CD14-positive monocyte (primary cell): ENCODE results near the gene MIOX. TPM values are rescaled to one million over a fixed set of nuclear protein-coding genes. Genes with fewer than 3 reads are reported as not detected.

ENCODE experiments used
- DNase-seq, 3 donors: peaks; one replicate each; pipeline ENCODE4 v3.0.0-alpha.2; 2011 to 2022
- H2AFZ ChIP-seq: 2 replicates; pipeline ENCODE4 v1.6.0; 2012; ENCODE audit warnings: mild to moderate bottlenecking, low read depth, low read length, inconsistent platforms; ENCODE audit not compliant: insufficient read depth, poor library complexity, severe bottlenecking
- H3K27ac ChIP-seq, 2 donors: 1 replicate in 1 of 2; 2 replicates in 1 of 2; pipeline ENCODE4 v1.5.1; 2012 to 2013; ENCODE audit warnings: low read length in 2 of 2, control low read depth in 1 of 2, inconsistent platforms in 1 of 2, low read depth in 1 of 2, mild to moderate bottlenecking in 1 of 2
- H3K27me3 ChIP-seq, 2 donors: one replicate each; pipeline versions ENCODE4 v1.6.0 to v1.6.1; 2011 to 2013; ENCODE audit warnings: low read length in 2 of 2; ENCODE audit not compliant: control insufficient read depth in 2 of 2, insufficient read depth in 2 of 2
- H3K36me3 ChIP-seq, 2 donors: replicated peaks in 1 of 2; 1 replicate in 1 of 2; 2 replicates in 1 of 2; pipeline versions ENCODE4 v1.5.1 to v1.6.1; 2012 to 2013; ENCODE audit warnings: low read length in 2 of 2, control low read depth in 1 of 2, inconsistent platforms in 1 of 2, mild to moderate bottlenecking in 1 of 2; ENCODE audit not compliant: insufficient read depth in 2 of 2, control insufficient read depth in 1 of 2
- H3K4me1 ChIP-seq, 2 donors: 1 replicate in 1 of 2; 2 replicates in 1 of 2; pipeline versions ENCODE4 v1.5.1 to v1.6.1; 2012 to 2013; ENCODE audit warnings: low read length in 2 of 2, control low read depth in 1 of 2, inconsistent platforms in 1 of 2, mild to moderate bottlenecking in 1 of 2, moderate library complexity in 1 of 2; ENCODE audit not compliant: insufficient read depth in 2 of 2, control insufficient read depth in 1 of 2
- H3K4me2 ChIP-seq: replicated peaks from 2 replicates; pipeline ENCODE3; 2012; ENCODE audit warnings: low read length, moderate library complexity, mild to moderate bottlenecking; ENCODE audit not compliant: poor library complexity, severe bottlenecking; ENCODE audit errors: extremely low read depth
- H3K4me3 ChIP-seq, 3 experiments: fragments of 200-600 bp in 1 of 3; sonication (generic) in 1 of 3; replicated peaks in 1 of 3; 1 replicate in 2 of 3; 2 replicates in 1 of 3; pipeline ENCODE4 v1.5.1; 2011 to 2013; ENCODE audit warnings: low read length in 3 of 3, mild to moderate bottlenecking in 3 of 3, control low read depth in 2 of 3, low read depth in 2 of 3, inconsistent platforms in 1 of 3, moderate library complexity in 1 of 3
- H3K79me2 ChIP-seq: 2 replicates; pipeline ENCODE4 v1.6.0; 2012; ENCODE audit warnings: mild to moderate bottlenecking, control low read depth, inconsistent platforms, low read length, moderate library complexity; ENCODE audit not compliant: insufficient read depth
- H3K9ac ChIP-seq: 2 replicates; pipeline ENCODE4 v1.6.0; 2017; ENCODE audit warnings: low read length, mild to moderate bottlenecking; ENCODE audit not compliant: insufficient read depth, poor library complexity, severe bottlenecking
- H3K9me3 ChIP-seq, 2 donors: replicated peaks in 1 of 2; 1 replicate in 1 of 2; 2 replicates in 1 of 2; pipeline versions ENCODE4 v1.5.1 to v1.6.1; 2012 to 2013; ENCODE audit warnings: low read length in 2 of 2, control low read depth in 1 of 2; ENCODE audit not compliant: control insufficient read depth in 1 of 2, insufficient read depth in 1 of 2
- H4K20me1 ChIP-seq: 2 replicates; pipeline ENCODE4 v1.6.0; 2012; ENCODE audit warnings: mild to moderate bottlenecking, low read length, control low read depth, moderate library complexity; ENCODE audit not compliant: insufficient read depth
- H3K27ac Mint-ChIP-seq, 7 donors: one replicate each; pipeline ENCODE4 v1.8.0; 2020; ENCODE audit warnings: mild to moderate bottlenecking in 7 of 7, mixed read lengths in 7 of 7, moderate library complexity in 6 of 7, inconsistent platforms in 2 of 7
- H3K27me3 Mint-ChIP-seq, 3 donors: one replicate each; pipeline ENCODE4 v1.8.0; 2021 to 2022; ENCODE audit warnings: low read depth in 3 of 3, mild to moderate bottlenecking in 3 of 3, mixed read lengths in 3 of 3, moderate library complexity in 3 of 3, inconsistent platforms in 1 of 3
- H3K36me3 Mint-ChIP-seq, 2 donors: one replicate each; pipeline ENCODE4 v1.8.0; 2020; ENCODE audit warnings: mixed read lengths in 2 of 2, inconsistent platforms in 1 of 2, mild to moderate bottlenecking in 1 of 2
- H3K4me1 Mint-ChIP-seq: one replicate; pipeline ENCODE4 v1.8.0; 2020; ENCODE audit warnings: mild to moderate bottlenecking, mixed read lengths
- H3K4me3 Mint-ChIP-seq, 2 donors: one replicate each; pipeline ENCODE4 v1.8.0; 2020; ENCODE audit warnings: mild to moderate bottlenecking in 2 of 2, mixed read lengths in 2 of 2, moderate library complexity in 1 of 2
- H3K9me3 Mint-ChIP-seq, 7 donors: one replicate each; pipeline ENCODE4 v1.8.0; 2020 to 2022; ENCODE audit warnings: mixed read lengths in 7 of 7, mild to moderate bottlenecking in 6 of 7, moderate library complexity in 6 of 7, inconsistent platforms in 2 of 7
- CTCF ChIP-seq: fragments of 200-600 bp; IDR thresholded peaks from one replicate; pipeline ENCODE4 v1.8.0; 2022; ENCODE audit warnings: antibody characterized with exemption, mild to moderate bottlenecking
- WGBS: methylation state at CpG from one replicate; pipeline ENCODE4 v1.1.5; 2013; ENCODE audit warnings: missing lambda C conversion rate; ENCODE audit not compliant: insufficient coverage; 5-methylcytosine and 5-hydroxymethylcytosine counted together
- intact Hi-C, 2 donors: fragments of 100-400 bp; cut with micrococcal nuclease; formaldehyde crosslinking; loops; one replicate each; pipeline versions ENCODE4 v1.15.0 to v1.15.1; 2023
- polyA plus RNA-seq, 3 donors: library from polyadenylated mRNA; depleted of rRNA in 1 of 3; unstranded in 2 of 3; stranded (reverse) in 1 of 3; fragments of 300-500 nt in 2 of 3; fragments of >200 nt in 1 of 3; fragmentation: Illumina TruSeq in 2 of 3; gene quantifications; 1 replicate in 2 of 3; 2 replicates in 1 of 3; pipeline ENCODE4 v1.2.3, GENCODE V29; 2012 to 2021

Gene MIOX
- polyA plus RNA-seq, 3 donors: not detected

- peaks cover 60% of the 10 kb centered on the region for H3K79me2 ChIP-seq
- H3K9me3 ChIP-seq: no peaks in the 10 kb centered on the region
- peaks cover 19 to 26% of the 10 kb centered on the region in 2 donors for H3K4me1 ChIP-seq
- no peak for TF ChIP-seq CTCF
- Mint-ChIP-seq H3K4me1 (peaks cover 20% of the 10 kb centered on the region), H3K27ac (peak overlapping the region; percentile 83 to 95 (median 90)), H3K27me3 (peaks cover 0 to 5% (median 0%) of the 10 kb centered on the region in 3 donors), H3K9me3 (no peaks in the 10 kb centered on the region), H3K4me3 (peak overlapping the region; percentile 95 to 96), H3K36me3 (peaks cover 15 to 29% of the 10 kb centered on the region in 2 donors)
- H3K4me3 ChIP-seq: peak overlapping the region; percentile 92 to 98 (median 96)
- WGBS: 58% methylated on average over 18 of the region's 21 CpGs
- no peaks in the 10 kb centered on the region for H4K20me1 ChIP-seq
- intact Hi-C loops: loop anchor here (2.0 to 5.0 kb wide), 4 partner anchors 55 to 122 kb away; partner anchors contain the start of genes ARSA (in 2 of the 2), CHKB (in 1 of the 2) and SYCE3 (in 1 of the 2)
- H3K27me3 ChIP-seq: no peaks in the 10 kb centered on the region
- peak overlapping the region; percentile 98 for H3K4me2 ChIP-seq
- H3K36me3 ChIP-seq: peaks cover 30 to 36% of the 10 kb centered on the region in 2 donors
- peak overlapping the region; percentile 82 for H2AFZ ChIP-seq
- peak in 1 of 3 donors; percentile 32 for DNase-seq
- H3K27ac ChIP-seq: peak overlapping the region; percentile 69 to 87
- peak overlapping the region; percentile 84 for H3K9ac ChIP-seq
Observed at GRCh38 chr22:50506611-50507420, 20.2 kb downstream of the MIOX start.

- Mint-ChIP-seq H3K27ac (peak within 1 kb of the TSS; percentile 86 to 97 (median 94)), H3K36me3 (peaks cover 13 to 28% of the 10 kb centered on the region in 2 donors), H3K4me3 (peak within 1 kb of the TSS; percentile 95 to 96), H3K9me3 (no peaks in the 10 kb centered on the region), H3K27me3 (peaks cover 0 to 5% (median 0%) of the 10 kb centered on the region in 3 donors), H3K4me1 (peaks cover 20% of the 10 kb centered on the region)
- peak within 1 kb of the TSS; percentile 84 for H3K9ac ChIP-seq
- H3K27ac ChIP-seq: peak within 1 kb of the TSS; percentile 78 to 87
- WGBS: 1% methylated on average over 23 of the region's 62 CpGs
- no peaks in the 10 kb centered on the region for H3K27me3 ChIP-seq
- DNase-seq: peak in 1 of 3 donors; percentile 83
- TF ChIP-seq CTCF: no peak
- peaks cover 67% of the 10 kb centered on the region for H3K79me2 ChIP-seq
- H3K4me1 ChIP-seq: peaks cover 19 to 26% of the 10 kb centered on the region in 2 donors
- H3K4me2 ChIP-seq: peak within 1 kb of the TSS; percentile 98
- no peaks in the 10 kb centered on the region for H3K9me3 ChIP-seq
- intact Hi-C loops: loop anchor here (2.0 to 5.0 kb wide), 4 partner anchors 55 to 121 kb away; partner anchors contain the start of genes ARSA (in 2 of the 2), CHKB (in 1 of the 2) and SYCE3 (in 1 of the 2)
- H4K20me1 ChIP-seq: no peaks in the 10 kb centered on the region
- H3K36me3 ChIP-seq: peaks cover 28 to 30% of the 10 kb centered on the region in 2 donors
- peak within 1 kb of the TSS; percentile 92 to 98 (median 96) for H3K4me3 ChIP-seq
- H2AFZ ChIP-seq: peak within 1 kb of the TSS; percentile 84
Observed at GRCh38 chr22:50507421-50507990, 20.8 kb downstream of the MIOX start, which contains the start of gene LMF2. Gene LMF2, minus strand, starts transcription at chr22:50507702. Its CDS starts 27 bp downstream, at chr22:50507675.
